Stimulated activated CD8-positive, alpha-beta memory T cell treated with anti-CD3 and anti-CD28 coated beads, Interleukin-7, amount 100 ng/mL, for 1 hour (primary cell): Measurements from ENCODE around the gene VSTM2L.

Experiments
- DNase-seq, 2 donors: peaks; one replicate each; pipeline ENCODE4 v3.0.0-alpha.2; 2020; ENCODE audit warnings: low read depth in 2 of 2

Gene VSTM2L

GRCh38 chr20:37917461-37917860, 14.5 kb downstream of the VSTM2L start:
- DNase-seq: no peak

DNA sequence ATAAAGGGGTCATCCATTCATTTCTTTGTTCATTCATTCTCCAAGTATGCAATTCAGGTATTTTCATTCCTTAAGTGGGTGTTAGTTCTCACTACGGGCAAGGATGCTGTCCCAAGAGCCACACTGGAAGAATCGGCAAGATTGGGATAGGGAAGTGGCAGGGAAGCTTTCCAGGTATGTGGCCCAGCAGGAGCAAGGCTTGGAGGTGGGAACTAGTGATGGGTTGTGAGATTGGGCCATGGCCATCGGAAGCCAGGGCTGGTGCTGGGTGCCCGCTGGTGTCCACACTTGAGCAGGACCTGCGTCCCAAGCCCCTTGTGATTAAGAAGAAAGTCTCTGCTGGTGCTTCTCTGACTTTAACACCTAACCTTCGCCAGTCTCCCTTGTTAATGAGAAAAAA, 15.1 kb downstream of the VSTM2L start:
- no peak for DNase-seq

DNA sequence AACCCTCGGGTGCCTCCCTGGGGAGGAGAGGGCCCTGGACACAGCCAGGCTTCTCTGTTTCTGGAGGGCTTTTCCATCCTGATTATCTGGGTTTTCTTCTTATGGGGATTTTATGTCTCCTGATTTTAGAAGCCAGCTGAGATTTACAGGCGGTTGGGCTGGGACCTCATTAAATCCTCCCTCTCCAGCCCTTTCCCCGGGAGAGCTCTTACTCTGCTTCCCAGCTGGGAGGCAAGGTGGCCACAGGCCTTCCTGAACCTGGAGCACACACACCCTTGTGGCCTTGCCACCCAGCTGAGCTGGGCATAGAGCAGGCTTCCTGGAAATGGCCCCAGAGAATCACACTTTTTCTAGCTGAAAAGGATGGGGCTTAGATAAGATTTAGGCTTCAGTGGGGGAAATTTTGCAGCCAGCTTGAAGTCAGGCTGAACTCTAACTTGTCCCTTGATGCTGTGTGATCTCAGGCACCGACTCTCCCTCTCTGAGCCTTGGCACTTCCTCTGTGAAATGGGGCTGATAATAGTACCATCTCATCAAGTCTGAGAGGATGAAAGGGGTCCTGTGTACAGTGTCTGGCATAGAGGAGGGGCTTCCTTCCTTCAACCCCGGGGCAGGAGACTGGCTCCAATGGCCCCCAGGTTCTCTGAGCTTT, 16.6 kb downstream of the VSTM2L start:
- no peak for DNase-seq

DNA sequence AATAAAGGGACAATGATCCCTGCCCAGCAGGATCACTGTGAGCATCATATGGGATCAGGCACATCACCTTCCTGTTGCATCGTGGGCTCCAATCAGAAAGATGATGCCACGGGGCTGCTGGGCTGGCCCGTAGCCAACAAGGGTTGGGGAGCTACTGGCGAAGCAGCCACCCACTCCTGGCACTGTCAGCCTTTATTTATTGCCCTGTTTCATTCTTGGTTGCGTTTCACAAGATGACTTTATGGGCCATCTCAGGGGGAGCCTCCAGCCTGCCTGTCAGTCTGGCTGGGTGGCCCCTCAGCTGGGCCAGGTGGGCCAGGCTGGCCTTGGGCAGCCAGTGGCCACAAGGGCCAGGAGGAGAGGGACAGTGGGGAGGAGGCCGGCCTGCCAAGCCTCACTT, 17.3 kb downstream of the VSTM2L start:
- DNase-seq: no peak

GRCh38 chr20:37920679-37921322, 17.9 kb downstream of the VSTM2L start:
- no peak for DNase-seq

- DNase-seq: no peak
These were observed 18.5 kb downstream of the VSTM2L start for GRCh38 chr20:37921341-37921929.

DNA sequence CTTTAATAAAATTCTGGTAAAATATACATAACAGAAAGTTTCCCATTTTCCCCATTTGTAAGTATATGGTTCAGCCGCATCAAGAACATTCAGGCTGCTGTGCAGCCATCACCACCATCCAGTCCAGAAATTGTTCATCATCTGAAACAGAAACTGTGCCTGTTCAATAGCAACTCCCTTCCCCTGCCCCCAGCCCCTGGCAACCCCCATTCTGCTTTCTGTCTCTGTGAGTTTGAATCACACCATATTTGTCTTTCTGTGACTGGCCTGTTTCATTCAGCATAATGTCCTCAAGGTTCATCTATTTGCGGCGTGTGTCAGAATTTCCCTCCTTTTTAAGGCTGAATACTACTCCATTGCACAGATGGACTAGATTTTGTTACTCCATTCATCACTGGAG, 19.1 kb downstream of the VSTM2L start:
- no peak for DNase-seq

GRCh38 chr20:37925265-37926165, 22.6 kb downstream of the VSTM2L start:
- no peak for DNase-seq

GRCh38 chr20:37926612-37927011, 23.7 kb downstream of the VSTM2L start:
- DNase-seq: no peak

DNA sequence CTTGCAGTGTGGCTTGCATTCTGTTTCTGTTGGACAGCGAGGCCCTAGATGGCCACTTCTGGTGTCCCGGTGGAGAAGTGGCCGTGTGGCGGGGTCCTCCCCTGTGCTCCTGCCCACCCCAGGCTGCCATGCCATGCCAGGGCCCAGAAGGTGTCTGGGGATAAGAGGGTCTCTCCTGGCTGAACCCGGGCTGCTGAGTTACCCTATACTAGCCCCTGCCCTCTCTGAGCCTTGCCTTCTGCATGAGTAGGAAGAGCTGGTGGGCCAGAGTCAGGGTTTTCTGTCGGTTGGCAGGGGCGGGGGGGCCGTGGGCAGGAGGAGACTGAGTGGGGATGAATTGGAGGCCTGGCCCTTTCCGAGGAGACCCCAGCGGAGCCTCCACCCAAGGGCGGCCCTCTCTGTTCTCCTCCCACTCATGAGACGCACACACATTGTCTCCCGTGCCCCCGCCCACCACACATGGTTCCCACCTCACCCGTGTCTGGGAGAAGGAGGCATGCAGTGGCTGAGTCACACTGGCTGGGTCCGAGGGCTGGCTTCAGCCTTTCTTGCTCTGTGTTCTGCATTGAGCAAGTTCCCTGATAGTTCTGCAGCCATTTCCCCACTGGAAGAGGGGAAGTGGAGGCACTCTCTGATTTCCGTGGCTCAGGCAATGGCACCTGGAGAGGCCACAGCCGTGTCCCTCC, 24.6 kb downstream of the VSTM2L start:
- no peak for DNase-seq

GRCh38 chr20:37928996-37929682, 26.2 kb downstream of the VSTM2L start:
- no peak for DNase-seq

GRCh38 chr20:37929683-37930014, 26.7 kb downstream of the VSTM2L start:
- no peak for DNase-seq

- no peak for DNase-seq
These were observed 28.4 kb downstream of the VSTM2L start for GRCh38 chr20:37931153-37931922.

- DNase-seq: no peak
These were observed 29.1 kb downstream of the VSTM2L start for GRCh38 chr20:37932074-37932473.

DNA sequence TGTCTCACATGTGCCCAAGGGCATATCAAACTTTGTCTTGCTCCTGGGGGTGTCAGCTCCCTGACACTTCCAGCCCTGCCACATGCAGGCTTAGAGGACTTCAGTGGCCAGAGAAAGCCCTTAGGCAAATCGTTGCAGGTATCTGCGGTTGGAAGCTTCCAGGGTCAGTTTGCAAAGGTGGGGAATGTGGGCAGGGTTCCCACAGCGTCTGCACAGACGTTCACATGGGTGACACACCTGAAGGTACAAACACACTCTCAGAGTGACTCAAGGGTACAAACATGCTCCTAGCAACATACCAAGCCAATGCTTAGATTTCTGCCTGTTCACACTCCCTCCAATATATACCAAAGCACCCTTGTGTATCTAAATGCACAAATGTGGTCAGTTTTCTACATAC, 30.0 kb downstream of the VSTM2L start:
- no peak for DNase-seq

DNA sequence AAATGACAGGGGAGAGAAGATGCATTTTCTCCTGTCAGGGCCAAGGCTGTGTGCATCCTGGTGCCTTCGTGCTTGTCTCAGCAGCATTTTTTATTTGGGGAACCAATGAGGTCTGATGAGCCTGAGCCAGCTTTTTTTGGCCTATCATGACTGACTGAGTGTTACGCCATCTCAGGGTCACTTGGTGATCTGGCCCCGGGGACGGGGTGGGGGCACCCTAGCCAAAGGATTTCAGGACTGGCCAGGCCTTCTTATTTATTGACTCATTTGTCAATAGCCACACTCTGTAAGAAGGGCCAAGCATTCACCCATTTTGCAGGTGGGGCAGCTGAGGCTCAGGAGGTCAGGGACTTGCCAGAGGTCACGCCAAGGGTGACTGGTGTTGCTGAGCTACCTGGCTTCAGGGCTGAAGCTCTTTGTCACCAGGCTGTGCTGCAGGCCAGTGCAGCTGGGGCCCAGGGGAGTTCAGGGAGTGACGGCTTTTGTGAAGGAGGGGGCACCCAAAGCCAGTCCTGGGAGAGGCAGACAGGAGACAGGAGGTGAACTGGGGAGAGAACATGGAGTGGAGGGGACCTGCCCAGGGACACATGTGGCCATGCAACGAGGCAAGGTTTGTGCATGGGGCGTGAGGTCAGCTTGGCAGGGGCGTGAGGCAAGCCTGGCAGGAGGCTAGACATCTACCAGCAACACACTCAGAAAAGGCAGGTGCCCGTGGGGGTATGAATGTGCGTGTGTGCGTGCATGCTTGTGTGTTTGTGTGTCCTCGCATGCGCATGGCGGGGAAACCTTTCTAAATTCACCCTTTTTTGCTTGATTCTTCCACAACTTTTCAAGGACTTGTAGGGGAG, 31.1 kb downstream of the VSTM2L start:
- no peak for DNase-seq

DNA sequence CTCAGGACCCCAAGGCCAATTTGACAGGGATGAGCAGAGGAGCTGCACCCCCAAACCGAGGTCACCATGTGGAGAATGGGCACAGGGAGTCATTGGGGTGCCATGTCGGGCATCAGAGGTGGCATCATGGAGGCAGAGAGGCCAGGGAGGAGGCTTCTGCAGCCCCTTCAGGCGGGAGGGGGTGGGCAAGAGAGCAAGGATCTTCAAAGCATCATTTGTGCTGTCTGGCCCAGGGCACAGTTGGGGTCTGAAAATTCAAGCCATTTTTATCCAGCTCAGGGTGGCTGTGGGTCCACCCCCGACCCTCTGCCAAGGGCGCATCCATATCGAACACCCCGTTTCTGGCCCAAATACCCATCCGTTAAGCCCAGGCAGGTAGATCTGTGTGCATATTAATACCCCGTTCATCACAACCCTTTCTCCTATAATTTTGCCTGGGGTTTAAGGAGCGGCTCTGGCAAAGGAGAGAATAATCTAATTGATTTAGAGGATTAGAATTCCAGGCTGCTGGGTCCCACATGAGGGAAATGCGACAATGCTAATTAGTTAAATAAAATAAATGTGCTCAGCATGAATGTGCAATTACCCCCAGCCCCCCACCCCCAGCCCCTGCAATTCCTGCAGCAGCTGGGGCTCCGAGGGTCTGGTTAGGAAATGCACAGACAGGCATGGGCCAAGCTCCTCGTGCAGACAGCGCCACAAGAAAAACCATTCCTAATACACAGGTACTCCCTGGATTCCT, 31.9 kb downstream of the VSTM2L start:
- DNase-seq: no peak

GRCh38 chr20:37935435-37935834, 32.5 kb downstream of the VSTM2L start:
- DNase-seq: no peak

GRCh38 chr20:37936041-37936440, 33.1 kb downstream of the VSTM2L start:
- DNase-seq: no peak
